Stimulated activated memory B cell treated with anti-CD40 and anti-IgM and Interleukin-4, amounts not matched to agents 10 μg/mL and 1 μg/mL and 100 μg/mL, for 72 hours (primary cell): ENCODE data around the gene GATAD2A.

ENCODE experiments used
- ATAC-seq: fragments of 150-1000 bp; cut with Tn5 transposase; 2 replicates; pipeline ENCODE4 v1.10.0; 2021
- H3K27ac Mint-ChIP-seq: one replicate; pipeline ENCODE4 v1.8.0; 2022; ENCODE audit warnings: mild to moderate bottlenecking, mixed read lengths
- H3K27me3 Mint-ChIP-seq: one replicate; pipeline ENCODE4 v1.8.0; 2022; ENCODE audit warnings: mixed read lengths
- H3K36me3 Mint-ChIP-seq: one replicate; pipeline ENCODE4 v1.8.0; 2022; ENCODE audit warnings: mixed read lengths
- H3K4me1 Mint-ChIP-seq: one replicate; pipeline ENCODE4 v1.8.0; 2022; ENCODE audit warnings: mixed read lengths
- H3K4me3 Mint-ChIP-seq: one replicate; pipeline ENCODE4 v1.8.0; 2022; ENCODE audit warnings: mild to moderate bottlenecking, moderate library complexity, mixed read lengths
- H3K9me3 Mint-ChIP-seq: one replicate; pipeline ENCODE4 v1.8.0; 2022; ENCODE audit warnings: mixed read lengths

The GATAD2A gene

GRCh38 chr19:19545707-19546106, 140.2 kb downstream of the GATAD2A start:
- peaks cover 9% of the 10 kb centered on the region for H3K4me1 Mint-ChIP-seq
- no peak overlapping the region for H3K4me3 Mint-ChIP-seq
- H3K36me3 Mint-ChIP-seq: no peaks in the 10 kb centered on the region
- H3K9me3 Mint-ChIP-seq: no peaks in the 10 kb centered on the region
- no peak for ATAC-seq
- peaks cover 55% of the 10 kb centered on the region for H3K27me3 Mint-ChIP-seq
- H3K27ac Mint-ChIP-seq: no peak overlapping the region

- ATAC-seq: no peak
- Mint-ChIP-seq H3K9me3 (no peaks in the 10 kb centered on the region), H3K36me3 (no peaks in the 10 kb centered on the region), H3K4me3 (no peak overlapping the region), H3K4me1 (no peaks in the 10 kb centered on the region), H3K27ac (no peak overlapping the region), H3K27me3 (peaks cover 45% of the 10 kb centered on the region)
Measured at GRCh38 chr19:19546751-19547162, 141.3 kb downstream of the GATAD2A start.

- ATAC-seq: no peak
- H3K4me1 Mint-ChIP-seq: no peaks in the 10 kb centered on the region
- peaks cover 34% of the 10 kb centered on the region for H3K27me3 Mint-ChIP-seq
- H3K9me3 Mint-ChIP-seq: no peaks in the 10 kb centered on the region
- H3K27ac Mint-ChIP-seq: no peak overlapping the region
- no peaks in the 10 kb centered on the region for H3K36me3 Mint-ChIP-seq
- H3K4me3 Mint-ChIP-seq: no peak overlapping the region
Measured at GRCh38 chr19:19547674-19548336, 142.3 kb downstream of the GATAD2A start.

- H3K36me3 Mint-ChIP-seq: no peaks in the 10 kb centered on the region
- peaks cover 22% of the 10 kb centered on the region for H3K27me3 Mint-ChIP-seq
- no peak for ATAC-seq
- H3K27ac Mint-ChIP-seq: no peak overlapping the region
- no peak overlapping the region for H3K4me3 Mint-ChIP-seq
- H3K9me3 Mint-ChIP-seq: no peaks in the 10 kb centered on the region
- H3K4me1 Mint-ChIP-seq: peaks cover 3% of the 10 kb centered on the region
Measured at GRCh38 chr19:19548915-19549759, 143.7 kb downstream of the GATAD2A start.

GRCh38 chr19:19549804-19550464, 144.5 kb downstream of the GATAD2A start:
- H3K27ac Mint-ChIP-seq: no peak overlapping the region
- ATAC-seq: no peak

GRCh38 chr19:19550485-19550929, 145.0 kb downstream of the GATAD2A start:
- ATAC-seq: no peak
- Mint-ChIP-seq H3K27ac (no peak overlapping the region), H3K4me3 (no peak overlapping the region), H3K36me3 (no peaks in the 10 kb centered on the region), H3K4me1 (peaks cover 9% of the 10 kb centered on the region), H3K27me3 (peaks cover 22% of the 10 kb centered on the region), H3K9me3 (no peaks in the 10 kb centered on the region)

More at GRCh38 chr19:19549804-19550464, 144.5 kb downstream of the GATAD2A start:
- Mint-ChIP-seq H3K36me3 (no peaks in the 10 kb centered on the region), H3K4me3 (no peak overlapping the region), H3K4me1 (peaks cover 9% of the 10 kb centered on the region), H3K9me3 (no peaks in the 10 kb centered on the region), H3K27me3 (peaks cover 22% of the 10 kb centered on the region)

GRCh38 chr19:19550972-19551852, 145.7 kb downstream of the GATAD2A start:
- Mint-ChIP-seq H3K27me3 (peaks cover 22% of the 10 kb centered on the region), H3K9me3 (no peaks in the 10 kb centered on the region), H3K36me3 (no peaks in the 10 kb centered on the region), H3K4me1 (peaks cover 9% of the 10 kb centered on the region), H3K27ac (no peak overlapping the region), H3K4me3 (no peak overlapping the region)
- no peak for ATAC-seq

- H3K4me3 Mint-ChIP-seq: no peak overlapping the region
- H3K36me3 Mint-ChIP-seq: no peaks in the 10 kb centered on the region
- H3K27ac Mint-ChIP-seq: no peak overlapping the region
- ATAC-seq: no peak
- H3K9me3 Mint-ChIP-seq: no peaks in the 10 kb centered on the region
- H3K27me3 Mint-ChIP-seq: peaks cover 22% of the 10 kb centered on the region
- H3K4me1 Mint-ChIP-seq: peaks cover 9% of the 10 kb centered on the region
Measured at GRCh38 chr19:19551853-19552192, 146.3 kb downstream of the GATAD2A start.

GRCh38 chr19:19552798-19553197, 147.3 kb downstream of the GATAD2A start:
- Mint-ChIP-seq H3K27me3 (peaks cover 22% of the 10 kb centered on the region), H3K9me3 (no peaks in the 10 kb centered on the region)
- no peak for ATAC-seq

GRCh38 chr19:19553670-19554069, 148.2 kb downstream of the GATAD2A start:
- Mint-ChIP-seq H3K4me1 (peaks cover 16% of the 10 kb centered on the region), H3K9me3 (no peaks in the 10 kb centered on the region), H3K4me3 (no peak overlapping the region), H3K27ac (no peak overlapping the region), H3K27me3 (peaks cover 17% of the 10 kb centered on the region), H3K36me3 (peaks cover 3% of the 10 kb centered on the region)
- ATAC-seq: no peak

More at GRCh38 chr19:19552798-19553197, 147.3 kb downstream of the GATAD2A start:
- Mint-ChIP-seq H3K36me3 (no peaks in the 10 kb centered on the region), H3K27ac (no peak overlapping the region), H3K4me3 (no peak overlapping the region), H3K4me1 (peaks cover 9% of the 10 kb centered on the region)

- H3K4me3 Mint-ChIP-seq: no peak overlapping the region
- H3K36me3 Mint-ChIP-seq: peaks cover 10% of the 10 kb centered on the region
- peaks cover 10% of the 10 kb centered on the region for H3K27me3 Mint-ChIP-seq
- no peaks in the 10 kb centered on the region for H3K9me3 Mint-ChIP-seq
- no peak for ATAC-seq
- H3K4me1 Mint-ChIP-seq: peaks cover 21% of the 10 kb centered on the region
- H3K27ac Mint-ChIP-seq: no peak overlapping the region
Measured at GRCh38 chr19:19554074-19555023, 148.9 kb downstream of the GATAD2A start.

GRCh38 chr19:19558055-19558454, 152.6 kb downstream of the GATAD2A start:
- Mint-ChIP-seq H3K27me3 (no peaks in the 10 kb centered on the region), H3K9me3 (no peaks in the 10 kb centered on the region), H3K36me3 (peaks cover 43% of the 10 kb centered on the region), H3K4me1 (peaks cover 21% of the 10 kb centered on the region), H3K4me3 (no peak overlapping the region), H3K27ac (peak overlapping the region; percentile 45)
- ATAC-seq: peak; percentile 34
